ENCODE measurements around the gene MRTFB. TPM values are rescaled to one million over a fixed set of nuclear protein-coding genes. Genes with fewer than 3 reads are reported as not detected.

The MRTFB gene
- total RNA-seq, 2 experiments from 2014 or later: 12.5 to 13.6 TPM

- no peak for DNase-seq
- H3K27me3 Mint-ChIP-seq: no peaks in the 10 kb centered on the region
- peaks cover 16% of the 10 kb centered on the region for H3K4me1 Mint-ChIP-seq
- H3K36me3 Mint-ChIP-seq (ENCODE audit: low read depth): no peaks in the 10 kb centered on the region
- H3K4me3 Mint-ChIP-seq: no peak overlapping the region
- ChIA-PET CTCF (interaction anchor here (1.0 kb wide), 1 partner anchor 62 kb away, joined by 3 read pairs; no protein-coding TSS in a partner anchor), POLR2A (no interaction called here)
- H3K9me3 Mint-ChIP-seq: no peaks in the 10 kb centered on the region
- no peak overlapping the region for H3K27ac Mint-ChIP-seq
Observed at GRCh38 chr16:14198572-14198971, 127.5 kb downstream of the MRTFB start.

GRCh38 chr16:14199199-14199598, 128.1 kb downstream of the MRTFB start:
- no peak for DNase-seq
- CTCF ChIA-PET: interaction anchor here (1.0 kb wide), 1 partner anchor 62 kb away, joined by 3 read pairs; no protein-coding TSS in a partner anchor
- POLR2A ChIA-PET: no interaction called here
- H3K9me3 Mint-ChIP-seq: no peaks in the 10 kb centered on the region
- no peaks in the 10 kb centered on the region for H3K36me3 Mint-ChIP-seq (ENCODE audit: low read depth)
- H3K27ac Mint-ChIP-seq: no peak overlapping the region
- H3K27me3 Mint-ChIP-seq: no peaks in the 10 kb centered on the region
- H3K4me3 Mint-ChIP-seq: no peak overlapping the region
- peaks cover 13% of the 10 kb centered on the region for H3K4me1 Mint-ChIP-seq

GRCh38 chr16:14199624-14200023, 128.5 kb downstream of the MRTFB start:
- POLR2A ChIA-PET: no interaction called here
- Mint-ChIP-seq H3K4me1 (peaks cover 13% of the 10 kb centered on the region), H3K9me3 (no peaks in the 10 kb centered on the region), H3K27me3 (no peaks in the 10 kb centered on the region), H3K4me3 (no peak overlapping the region), H3K27ac (no peak overlapping the region), H3K36me3 (ENCODE audit: low read depth) (no peaks in the 10 kb centered on the region)
- CTCF ChIA-PET: interaction anchor here (1.0 kb wide), 1 partner anchor 63 kb away, joined by 3 read pairs; no protein-coding TSS in a partner anchor
- no peak for DNase-seq

GRCh38 chr16:14202095-14202494, 131.0 kb downstream of the MRTFB start:
- no peaks in the 10 kb centered on the region for H3K36me3 Mint-ChIP-seq (ENCODE audit: low read depth)
- DNase-seq: no peak
- H3K4me3 Mint-ChIP-seq: no peak overlapping the region
- CTCF ChIA-PET: no interaction called here
- no peaks in the 10 kb centered on the region for H3K9me3 Mint-ChIP-seq
- H3K4me1 Mint-ChIP-seq: peaks cover 16% of the 10 kb centered on the region
- no peak overlapping the region for H3K27ac Mint-ChIP-seq
- POLR2A ChIA-PET: no interaction called here
- no peaks in the 10 kb centered on the region for H3K27me3 Mint-ChIP-seq

DNA sequence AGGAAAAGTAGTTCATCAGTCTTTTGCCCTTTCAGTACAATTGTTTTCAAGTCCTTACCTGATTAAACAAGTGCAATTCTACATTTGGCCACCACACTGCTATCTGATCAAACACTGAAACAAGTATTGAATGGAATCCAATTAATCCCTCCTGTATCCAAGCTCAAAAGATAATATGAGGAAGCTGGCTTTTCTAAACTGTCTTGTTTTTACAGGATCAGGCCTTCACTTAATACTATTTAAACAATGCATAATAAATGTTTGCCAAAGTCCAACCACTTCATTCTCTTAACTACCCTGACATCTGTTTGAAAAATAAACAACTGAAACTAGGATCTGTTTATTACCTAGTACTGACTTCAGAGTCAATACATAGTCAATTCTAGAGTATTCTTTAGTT, 131.6 kb downstream of the MRTFB start:
- H3K27me3 Mint-ChIP-seq: no peaks in the 10 kb centered on the region
- ChIA-PET CTCF (no interaction called here), POLR2A (no interaction called here)
- no peak for DNase-seq
- H3K4me1 Mint-ChIP-seq: peaks cover 15% of the 10 kb centered on the region
- no peaks in the 10 kb centered on the region for H3K36me3 Mint-ChIP-seq (ENCODE audit: low read depth)
- H3K27ac Mint-ChIP-seq: no peak overlapping the region
- H3K9me3 Mint-ChIP-seq: no peaks in the 10 kb centered on the region
- no peak overlapping the region for H3K4me3 Mint-ChIP-seq

GRCh38 chr16:14203166-14203565, 132.0 kb downstream of the MRTFB start:
- no peak overlapping the region for H3K4me3 Mint-ChIP-seq
- H3K27ac Mint-ChIP-seq: no peak overlapping the region
- H3K27me3 Mint-ChIP-seq: no peaks in the 10 kb centered on the region
- H3K9me3 Mint-ChIP-seq: no peaks in the 10 kb centered on the region
- ChIA-PET POLR2A (no interaction called here), CTCF (interaction anchor here (1.5 kb wide), 1 partner anchor 15 kb away, joined by 4 read pairs; no protein-coding TSS in a partner anchor)
- DNase-seq: no peak
- no peaks in the 10 kb centered on the region for H3K36me3 Mint-ChIP-seq (ENCODE audit: low read depth)
- peaks cover 15% of the 10 kb centered on the region for H3K4me1 Mint-ChIP-seq

DNA sequence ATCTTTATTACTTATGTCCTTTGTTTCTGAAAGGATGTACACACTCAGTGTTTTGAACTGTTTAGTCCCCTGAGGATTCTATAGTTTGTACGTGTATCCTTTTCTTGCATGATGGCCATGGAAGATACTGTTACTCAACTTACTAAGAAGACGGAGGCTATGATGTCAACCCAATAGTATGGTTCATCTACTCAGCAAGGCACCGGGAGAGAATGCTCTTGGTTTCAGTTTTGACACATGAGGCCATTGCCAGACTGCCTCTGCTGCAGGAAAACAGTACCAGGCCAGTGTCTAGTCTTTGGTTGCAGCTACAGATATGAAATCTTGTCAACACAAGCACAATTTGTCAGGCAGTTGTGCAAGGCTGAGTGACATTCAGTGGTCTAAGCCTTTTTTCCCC, 134.5 kb downstream of the MRTFB start:
- Mint-ChIP-seq H3K9me3 (no peaks in the 10 kb centered on the region), H3K27ac (no peak overlapping the region), H3K4me3 (no peak overlapping the region), H3K27me3 (no peaks in the 10 kb centered on the region), H3K4me1 (peaks cover 15% of the 10 kb centered on the region), H3K36me3 (ENCODE audit: low read depth) (no peaks in the 10 kb centered on the region)
- CTCF ChIA-PET: no interaction called here
- POLR2A ChIA-PET: interaction anchor here (0.6 kb wide), 1 partner anchor 173 kb away, joined by 3 read pairs; no protein-coding TSS in a partner anchor
- no peak for DNase-seq

DNA sequence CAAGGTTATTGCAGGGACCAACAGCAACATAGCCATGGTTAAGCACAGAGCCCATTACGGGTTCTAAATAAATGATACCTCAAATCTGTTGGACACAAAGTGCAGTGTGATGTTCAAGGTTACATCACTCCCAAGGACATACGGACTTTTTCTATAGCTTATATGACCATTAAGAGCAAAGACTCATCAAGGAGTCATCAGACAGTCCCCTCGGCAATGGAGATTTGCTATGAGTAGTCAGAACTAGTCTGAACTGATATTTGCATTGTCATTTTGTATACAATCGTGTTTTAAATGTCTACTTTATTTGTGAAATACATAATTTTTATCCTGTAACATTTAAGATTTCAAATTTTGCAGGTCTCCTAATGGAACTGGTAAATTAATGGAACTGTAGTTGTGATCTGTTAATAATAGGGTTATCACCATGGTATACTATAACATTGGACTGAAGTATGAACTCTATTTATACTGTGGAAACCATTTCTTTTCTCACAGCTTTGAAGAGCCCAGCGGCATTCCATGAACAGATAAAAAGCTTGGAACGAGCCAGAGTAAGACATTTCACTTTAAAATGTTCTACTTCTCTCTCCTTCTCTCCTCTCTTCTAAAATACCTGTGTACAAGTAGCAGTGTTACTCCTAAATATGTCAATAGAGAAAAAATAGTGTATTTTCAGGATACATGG, 140.9 kb downstream of the MRTFB start:
- DNase-seq: no peak
- Mint-ChIP-seq H3K36me3 (ENCODE audit: low read depth) (no peaks in the 10 kb centered on the region), H3K4me1 (no peaks in the 10 kb centered on the region), H3K27ac (no peak overlapping the region), H3K27me3 (no peaks in the 10 kb centered on the region), H3K9me3 (no peaks in the 10 kb centered on the region), H3K4me3 (no peak overlapping the region)
- ChIA-PET POLR2A (no interaction called here), CTCF (no interaction called here)

DNA sequence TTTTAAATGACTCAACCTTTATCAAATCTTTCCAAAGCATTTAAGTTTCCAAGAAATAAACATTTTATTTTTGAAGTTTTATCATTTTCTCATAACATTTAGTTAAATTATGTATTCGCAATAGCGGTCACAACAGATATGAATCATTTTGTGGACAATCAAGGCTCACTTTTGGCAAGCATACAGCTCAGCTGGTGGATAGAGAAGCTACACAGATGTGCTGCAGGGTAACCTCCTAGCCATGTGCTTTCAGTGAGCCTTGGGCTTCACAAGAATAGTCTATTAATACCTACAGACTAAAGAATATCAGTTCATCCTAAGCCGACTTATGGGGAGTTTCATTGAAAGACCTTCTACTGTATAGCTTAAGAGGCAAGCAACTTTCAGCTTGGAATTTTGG, 144.8 kb downstream of the MRTFB start:
- CTCF ChIA-PET: interaction anchor here (1.4 kb wide), 1 partner anchor 30 kb away, joined by 3 read pairs; no protein-coding TSS in a partner anchor
- no peak for DNase-seq

GRCh38 chr16:14219983-14220382, 148.9 kb downstream of the MRTFB start:
- Mint-ChIP-seq H3K4me3 (no peak overlapping the region), H3K9me3 (peaks cover 9% of the 10 kb centered on the region), H3K4me1 (no peaks in the 10 kb centered on the region), H3K27me3 (no peaks in the 10 kb centered on the region), H3K27ac (no peak overlapping the region), H3K36me3 (ENCODE audit: low read depth) (peaks cover 12% of the 10 kb centered on the region)
- CTCF ChIA-PET: no interaction called here
- DNase-seq: no peak
- POLR2A ChIA-PET: no interaction called here

More for the DNA sequence above, 144.8 kb downstream of the MRTFB start:
- Mint-ChIP-seq H3K9me3 (no peaks in the 10 kb centered on the region), H3K27me3 (no peaks in the 10 kb centered on the region), H3K27ac (no peak overlapping the region), H3K36me3 (ENCODE audit: low read depth) (peaks cover 3% of the 10 kb centered on the region), H3K4me1 (no peaks in the 10 kb centered on the region), H3K4me3 (no peak overlapping the region)
- POLR2A ChIA-PET: no interaction called here

GRCh38 chr16:14223632-14224031, 152.5 kb downstream of the MRTFB start:
- Mint-ChIP-seq H3K4me3 (no peak overlapping the region), H3K27ac (no peak overlapping the region), H3K4me1 (no peaks in the 10 kb centered on the region), H3K27me3 (no peaks in the 10 kb centered on the region), H3K9me3 (peaks cover 9% of the 10 kb centered on the region), H3K36me3 (ENCODE audit: low read depth) (peaks cover 9% of the 10 kb centered on the region)
- no peak for DNase-seq
- ChIA-PET CTCF (no interaction called here), POLR2A (no interaction called here)

DNA sequence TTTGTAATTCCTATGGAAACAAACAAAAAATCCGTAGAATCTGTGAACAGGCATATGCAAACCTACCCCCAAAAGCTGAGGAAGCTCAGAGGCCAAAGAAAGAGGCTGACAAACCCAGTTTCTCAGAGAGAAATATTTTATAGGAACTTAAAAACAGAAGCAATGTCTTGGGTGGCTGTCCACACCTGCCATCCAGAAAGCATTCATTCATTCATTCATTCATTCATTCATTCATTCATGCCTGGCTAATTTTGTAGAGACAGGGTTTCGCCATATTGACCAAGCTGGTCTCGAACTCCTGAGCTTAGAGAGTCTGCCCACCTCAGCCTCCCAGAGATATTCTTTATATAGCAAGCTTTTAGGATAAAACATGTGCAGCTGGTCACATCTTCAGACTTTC, 154.3 kb downstream of the MRTFB start:
- H3K4me3 Mint-ChIP-seq: no peak overlapping the region
- H3K9me3 Mint-ChIP-seq: peaks cover 9% of the 10 kb centered on the region
- POLR2A ChIA-PET: no interaction called here
- CTCF ChIA-PET: no interaction called here
- no peak overlapping the region for H3K27ac Mint-ChIP-seq
- H3K27me3 Mint-ChIP-seq: no peaks in the 10 kb centered on the region
- no peaks in the 10 kb centered on the region for H3K4me1 Mint-ChIP-seq
- no peak for DNase-seq
- H3K36me3 Mint-ChIP-seq (ENCODE audit: low read depth): peaks cover 9% of the 10 kb centered on the region

DNA sequence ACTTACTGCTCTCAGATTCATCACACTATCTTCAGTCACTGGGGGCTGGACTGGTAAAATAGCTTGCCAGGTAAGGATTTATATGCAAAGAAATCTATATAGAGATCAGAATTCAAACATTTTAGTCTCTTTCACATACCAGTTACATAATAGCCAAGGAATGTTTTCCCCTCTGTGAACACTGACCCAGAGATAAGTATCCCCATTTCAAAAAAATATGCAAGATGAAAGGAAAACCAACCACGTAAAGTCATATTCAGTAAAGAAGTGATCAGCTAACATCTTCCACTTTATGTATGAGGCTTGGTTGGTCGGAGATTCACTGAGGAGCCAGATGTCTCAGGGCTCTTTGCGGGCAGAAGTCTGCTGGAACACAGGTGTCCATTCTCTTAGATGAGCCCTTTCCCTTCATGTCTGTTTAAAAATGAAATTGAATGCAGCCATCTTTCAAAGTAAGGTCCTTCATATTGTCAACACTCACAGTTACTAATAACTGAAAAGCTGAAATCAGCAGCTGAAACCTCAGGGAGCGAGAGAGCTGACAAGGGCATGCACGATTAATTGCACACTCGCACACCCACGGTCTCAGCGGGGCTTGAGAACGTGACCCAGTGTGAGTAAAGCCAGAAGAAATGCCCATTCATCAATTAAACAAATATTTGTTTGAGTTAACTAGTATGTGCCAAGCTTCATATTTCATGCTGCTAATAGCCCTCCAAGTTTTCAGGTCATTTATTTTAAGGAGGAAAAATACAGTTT, 161.2 kb downstream of the MRTFB start:
- DNase-seq: no peak
- H3K4me3 Mint-ChIP-seq: no peak overlapping the region
- ChIA-PET POLR2A (no interaction called here), CTCF (no interaction called here)
- H3K4me1 Mint-ChIP-seq: no peaks in the 10 kb centered on the region
- peaks cover 3% of the 10 kb centered on the region for H3K36me3 Mint-ChIP-seq (ENCODE audit: low read depth)
- no peaks in the 10 kb centered on the region for H3K9me3 Mint-ChIP-seq
- no peak overlapping the region for H3K27ac Mint-ChIP-seq
- no peaks in the 10 kb centered on the region for H3K27me3 Mint-ChIP-seq

- POLR2A ChIA-PET: no interaction called here
- Mint-ChIP-seq H3K4me1 (no peaks in the 10 kb centered on the region), H3K36me3 (ENCODE audit: low read depth) (peaks cover 3% of the 10 kb centered on the region), H3K27ac (no peak overlapping the region), H3K4me3 (no peak overlapping the region), H3K27me3 (no peaks in the 10 kb centered on the region), H3K9me3 (no peaks in the 10 kb centered on the region)
- CTCF ChIA-PET: interaction anchor here (0.9 kb wide), 1 partner anchor 317 kb away, joined by 3 read pairs; the partner anchor contains the start of gene ERCC4
- DNase-seq: no peak
Observed at GRCh38 chr16:14236401-14236800, 165.3 kb downstream of the MRTFB start.

All from activated CD4-positive, alpha-beta memory T cell treated with anti-CD3 and anti-CD28 coated beads, Interleukin-2, amount 10 ng/mL, durations not matched to agents 7 days and 5 days (primary cell).